Fibroblast of lung (primary cell): Measurements from ENCODE around the gene ERCC2. TPM values are rescaled to one million over a fixed set of nuclear protein-coding genes. Genes with fewer than 3 reads are reported as not detected.

Experiments used
- DNase-seq, 2 donors: peaks; one replicate each; pipeline versions ENCODE4 v3.0.0 to v3.0.0-alpha.2; 2010; ENCODE audit warnings: low read depth in 2 of 2
- H2AFZ ChIP-seq: 2 replicates; pipeline ENCODE4 v1.5.1; 2012; ENCODE audit warnings: low read length, control low read depth, inconsistent platforms
- H3K27ac ChIP-seq: 2 replicates; pipeline ENCODE4 v1.5.1; 2011; ENCODE audit warnings: low read length, control low read depth; ENCODE audit not compliant: insufficient read depth
- H3K27me3 ChIP-seq: 2 replicates; pipeline ENCODE4 v1.5.1; 2011; ENCODE audit warnings: mild to moderate bottlenecking, low read length; ENCODE audit not compliant: control insufficient read depth, insufficient read depth
- H3K36me3 ChIP-seq: 2 replicates; pipeline ENCODE4 v1.5.1; 2011; ENCODE audit warnings: low read length; ENCODE audit not compliant: control insufficient read depth, insufficient read depth
- H3K4me1 ChIP-seq: 2 replicates; pipeline ENCODE4 v1.5.1; 2011; ENCODE audit warnings: low read length; ENCODE audit not compliant: control insufficient read depth, insufficient read depth; ENCODE audit errors: extremely low read depth
- H3K4me2 ChIP-seq: 2 replicates; pipeline ENCODE4 v1.5.1; 2011; ENCODE audit warnings: low read length, control low read depth; ENCODE audit not compliant: insufficient read depth; ENCODE audit errors: extremely low read depth
- H3K4me3 ChIP-seq, 4 experiments: fragments of 200-600 bp in 1 of 4; sonication (generic) in 1 of 4; replicated peaks in 1 of 4; 2 replicates each; pipeline ENCODE4 v1.5.1; 2011 to 2016; ENCODE audit warnings: low read length in 4 of 4, low read depth in 3 of 4, mild to moderate bottlenecking in 3 of 4, control low read depth in 2 of 4, inconsistent platforms in 1 of 4, mixed read lengths in 1 of 4; ENCODE audit not compliant: insufficient read depth in 1 of 4; ENCODE audit errors: control extremely low read depth in 1 of 4
- H3K79me2 ChIP-seq: 2 replicates; pipeline ENCODE4 v1.5.1; 2012; ENCODE audit warnings: mild to moderate bottlenecking, low read length, inconsistent platforms; ENCODE audit not compliant: control insufficient read depth, insufficient read depth
- H3K9ac ChIP-seq: 2 replicates; pipeline ENCODE4 v1.5.1; 2011; ENCODE audit warnings: mild to moderate bottlenecking, low read length, control low read depth; ENCODE audit not compliant: insufficient read depth
- H3K9me3 ChIP-seq: 2 replicates; pipeline ENCODE4 v1.5.1; 2012; ENCODE audit warnings: low read depth, low read length; ENCODE audit not compliant: control insufficient read depth, insufficient read depth
- H4K20me1 ChIP-seq: 2 replicates; pipeline ENCODE4 v1.5.1; 2011; ENCODE audit warnings: low read length; ENCODE audit not compliant: control insufficient read depth, insufficient read depth; ENCODE audit errors: extremely low read depth
- CTCF ChIP-seq, 2 donors: IDR thresholded peaks in 1 of 2; conservative IDR thresholded peaks in 1 of 2; 1 replicate in 1 of 2; 2 replicates in 1 of 2; pipeline ENCODE4 v1.5.1; 2011 to 2012; ENCODE audit warnings: low read length in 2 of 2, control low read depth in 1 of 2, inconsistent platforms in 1 of 2, low read depth in 1 of 2, mild to moderate bottlenecking in 1 of 2
- EZH2 ChIP-seq: IDR thresholded peaks from 2 replicates; pipeline ENCODE4 v1.5.1; 2012; ENCODE audit warnings: low read length, control low read depth, mild to moderate bottlenecking; ENCODE audit errors: missing control alignments
- polyA plus RNA-seq, 2 donors: library from polyadenylated mRNA; depleted of rRNA in 1 of 2; stranded (reverse) in 1 of 2; unstranded in 1 of 2; fragments of >200 nt; gene quantifications; 2 replicates each; pipeline ENCODE4 v1.2.1, GENCODE V29; 2011 to 2012; ENCODE audit warnings: missing spikeins in 1 of 2
- total RNA-seq: library from RNA; depleted of rRNA; stranded (reverse); fragments of >200 nt; gene quantifications from 2 replicates; pipeline ENCODE4 v1.2.1, GENCODE V29; 2014

Gene ERCC2
- total and polyA plus RNA-seq, 2 donors (not counting 1 experiment from before 2014, with no cell fraction given) = 21.6 to 57.1 TPM

- TF ChIP-seq CTCF (conservative IDR thresholded peaks at IDR 0.05 in 1 of 2, IDR thresholded peaks at IDR 0.05 in 1 of 2; ENCODE audit: low read depth in 1 of 2, low read length in 2 of 2) (no peak), EZH2 (no peak)
- Histone ChIP-seq H3K36me3 (no peaks in the 10 kb centered on the region), H3K4me1 (no peaks in the 10 kb centered on the region), H3K4me2 (no peak overlapping the region), H3K4me3 (no peak overlapping the region), H2AFZ (no peak overlapping the region), H3K27me3 (no peaks in the 10 kb centered on the region), H4K20me1 (no peaks in the 10 kb centered on the region), H3K9ac (no peak overlapping the region), H3K9me3 (no peaks in the 10 kb centered on the region), H3K27ac (no peak overlapping the region), H3K79me2 (no peaks in the 10 kb centered on the region)
- DNase-seq = no peak
These were observed 36.6 kb downstream of the ERCC2 start for GRCh38 chr19:45333609-45334303.

GRCh38 chr19:45331411-45331810 is 39.0 kb downstream of the ERCC2 start:
- H2AFZ ChIP-seq = no peak overlapping the region
- no peaks in the 10 kb centered on the region for H3K4me1 ChIP-seq
- H3K27ac ChIP-seq = no peak overlapping the region
- DNase-seq = no peak
- H3K4me3 ChIP-seq = no peak overlapping the region
- no peaks in the 10 kb centered on the region for H4K20me1 ChIP-seq
- H3K9me3 ChIP-seq = no peaks in the 10 kb centered on the region
- no peaks in the 10 kb centered on the region for H3K79me2 ChIP-seq
- no peaks in the 10 kb centered on the region for H3K36me3 ChIP-seq
- H3K4me2 ChIP-seq = no peak overlapping the region
- TF ChIP-seq CTCF (conservative IDR thresholded peaks at IDR 0.05 in 1 of 2, IDR thresholded peaks at IDR 0.05 in 1 of 2; ENCODE audit: low read depth in 1 of 2, low read length in 2 of 2) = no peak
- TF ChIP-seq EZH2 = no peak
- no peaks in the 10 kb centered on the region for H3K27me3 ChIP-seq
- H3K9ac ChIP-seq = no peak overlapping the region

GRCh38 chr19:45327404-45328143 is 42.8 kb downstream of the ERCC2 start:
- H3K4me1 ChIP-seq = no peaks in the 10 kb centered on the region
- no peak overlapping the region for H2AFZ ChIP-seq
- no peaks in the 10 kb centered on the region for H4K20me1 ChIP-seq
- H3K9ac ChIP-seq = no peak overlapping the region
- DNase-seq = no peak
- no peaks in the 10 kb centered on the region for H3K79me2 ChIP-seq
- peaks cover 9% of the 10 kb centered on the region for H3K27me3 ChIP-seq
- no peak overlapping the region for H3K4me2 ChIP-seq
- H3K27ac ChIP-seq = no peak overlapping the region
- H3K9me3 ChIP-seq = no peaks in the 10 kb centered on the region
- TF ChIP-seq EZH2 (no peak), CTCF (conservative IDR thresholded peaks at IDR 0.05 in 1 of 2, IDR thresholded peaks at IDR 0.05 in 1 of 2; ENCODE audit: low read depth in 1 of 2, low read length in 2 of 2) (no peak)
- no peak overlapping the region for H3K4me3 ChIP-seq
- no peaks in the 10 kb centered on the region for H3K36me3 ChIP-seq
